SU-DHL-6 (cell line): ENCODE measurements around the gene FIGN.

ENCODE experiments used
- CTCF ChIP-seq: fragments of 200-600 bp; sonication (generic); IDR thresholded peaks from one replicate; pipeline ENCODE4 v1.5.1; 2017; ENCODE audit warnings: antibody characterized with exemption, mild to moderate bottlenecking, low read length, moderate library complexity; ENCODE audit not compliant: insufficient read depth, poor library complexity, severe bottlenecking
- EZH2phosphoT487 ChIP-seq: fragments of 200-600 bp; sonication (generic), shearing (Covaris generic); conservative IDR thresholded peaks from 2 replicates; pipeline ENCODE4 v1.6.1; 2018; ENCODE audit warnings: mild to moderate bottlenecking, antibody characterized with exemption, low read length, moderate library complexity, mixed read lengths

DNA sequence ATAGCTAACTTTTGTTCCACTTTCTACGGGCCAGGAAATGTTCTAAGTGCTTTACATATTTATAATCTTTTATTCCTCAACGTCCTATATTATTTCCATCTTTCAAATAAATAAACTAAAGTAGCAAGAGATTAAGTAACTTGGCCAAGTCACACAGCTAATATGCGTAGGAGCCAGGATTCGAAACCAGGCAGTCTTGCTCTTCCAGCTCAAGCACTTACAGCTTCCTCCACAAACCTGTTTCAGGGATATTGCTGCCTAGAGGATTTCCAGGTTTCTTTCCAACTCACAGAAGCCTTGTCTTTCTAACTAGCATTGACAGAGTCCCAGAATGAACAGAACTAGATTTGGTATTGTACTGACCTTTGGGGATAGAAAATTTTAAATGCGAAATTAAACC lies 102.5 kb downstream of the FIGN start:
- TF ChIP-seq CTCF (no peak), EZH2phosphoT487 (no peak)
